Activated B cell treated with CpG ODN at 0.5 μM for 24 hours (primary cell): Measurements from ENCODE around the gene GPR155. TPM values are rescaled to one million over a fixed set of nuclear protein-coding genes. Genes with fewer than 3 reads are reported as not detected.
A peak's percentile ranks its signal among the peaks of the same experiment; 100 is the strongest.
"Not testable (repeated sequence)": the region's sequence is repeated elsewhere in the genome, so short reads cannot be mapped to it uniquely, and the experiment has no call there.

Source experiments
- ATAC-seq: fragments of 200-7000 bp; cut with Tn5 transposase; one replicate; pipeline ENCODE4 v1.10.0; 2021; ENCODE audit warnings: low read depth, mild to moderate bottlenecking, moderate library complexity
- CTCF ChIA-PET: fragments of 350-600 bp; sonication (Branson Sonifier 250); formaldehyde crosslinking; loops from one replicate; lab custom pipeline; 2021; ENCODE audit warnings: antibody characterized with exemption; lab: Charles Lee
- POLR2A ChIA-PET: fragments of 350-600 bp; sonication (Branson Sonifier 250); formaldehyde crosslinking; loops from one replicate; lab custom pipeline; 2021; ENCODE audit warnings: antibody characterized with exemption; lab: Charles Lee
- DNase-seq: peaks from one replicate; pipeline ENCODE4 v3.0.0; 2022
- H3K27ac Mint-ChIP-seq: one replicate; pipeline ENCODE4 v1.8.0; 2020; ENCODE audit warnings: mixed read lengths
- H3K27me3 Mint-ChIP-seq: one replicate; pipeline ENCODE4 v1.8.0; 2021; ENCODE audit warnings: mixed read lengths
- H3K36me3 Mint-ChIP-seq: one replicate; pipeline ENCODE4 v1.8.0; 2021; ENCODE audit warnings: low read depth, mixed read lengths
- H3K4me1 Mint-ChIP-seq: one replicate; pipeline ENCODE4 v1.8.0; 2021; ENCODE audit warnings: mixed read lengths
- H3K4me3 Mint-ChIP-seq: one replicate; pipeline ENCODE4 v1.8.0; 2020; ENCODE audit warnings: mild to moderate bottlenecking, mixed read lengths
- H3K9me3 Mint-ChIP-seq: one replicate; pipeline ENCODE4 v1.8.0; 2020; ENCODE audit warnings: mixed read lengths
- CTCF ChIP-seq: fragments of 200-600 bp; IDR thresholded peaks from one replicate; pipeline ENCODE4 v1.8.0; 2022; ENCODE audit warnings: antibody characterized with exemption, mild to moderate bottlenecking
- intact Hi-C: fragments of 100-400 bp; cut with micrococcal nuclease; formaldehyde crosslinking; loops from one replicate; pipeline ENCODE4 v1.15.1; 2024
- total RNA-seq: library from RNA; stranded (reverse); gene quantifications from 2 replicates; pipeline ENCODE4 v1.2.3, GENCODE V29; 2022

The GPR155 gene
- total RNA-seq, 1 donor from 2014 or later = 2.8 TPM

GRCh38 chr2:174487108-174487819 lies 435 bp upstream of the GPR155 start:
- ChIA-PET CTCF (interaction anchor here (0.8 to 0.9 kb wide), 2 partner anchors 24 to 200 kb away, joined by 3 to 5 read pairs; no protein-coding TSS in a partner anchor), POLR2A (interaction anchor here (0.7 to 2.2 kb wide), 9 partner anchors 10 to 147 kb away, joined by 3 to 12 read pairs (median 4); partner anchors contain the start of gene WIPF1)
- DNase-seq = peak; percentile 86
- TF ChIP-seq CTCF = no peak
- Mint-ChIP-seq H3K4me3 (peak overlapping the region; percentile 96), H3K4me1 (peaks cover 41% of the 10 kb centered on the region), H3K27ac (peak overlapping the region; percentile 93), H3K36me3 (peaks cover 6% of the 10 kb centered on the region), H3K9me3 (no peaks in the 10 kb centered on the region), H3K27me3 (no peaks in the 10 kb centered on the region)
- intact Hi-C loops = loop anchor here (1.0 to 5.0 kb wide), 11 partner anchors 24 to 1930 kb away; partner anchors contain the start of genes ATF2, OLA1, PDK1 and SCRN3
- peak; percentile 97 for ATAC-seq

- H3K4me1 Mint-ChIP-seq = peaks cover 31% of the 10 kb centered on the region
- no peaks in the 10 kb centered on the region for H3K27me3 Mint-ChIP-seq
- H3K36me3 Mint-ChIP-seq = peaks cover 6% of the 10 kb centered on the region
- intact Hi-C loops = loop anchor here (1.0 to 5.0 kb wide), 10 partner anchors 8 to 1929 kb away; partner anchors contain the start of genes OLA1, PDK1 and SP3
- peak overlapping the region; percentile 57 for H3K27ac Mint-ChIP-seq
- CTCF ChIA-PET = interaction anchor here (1.1 to 5.3 kb wide), 4 partner anchors 16 to 200 kb away, joined by 3 to 27 read pairs (median 3); no protein-coding TSS in a partner anchor
- H3K4me3 Mint-ChIP-seq = peak overlapping the region; percentile 96
- TF ChIP-seq CTCF = no peak
- H3K9me3 Mint-ChIP-seq = no peaks in the 10 kb centered on the region
- ATAC-seq (no peak), DNase-seq (peak; percentile 30)
- POLR2A ChIA-PET = interaction anchor here (0.8 to 2.2 kb wide), 7 partner anchors 10 to 148 kb away, joined by 3 to 12 read pairs (median 4); partner anchors contain the start of gene WIPF1
Measured at GRCh38 chr2:174485788-174486562, 854 bp downstream of the GPR155 start.

- H3K27me3 Mint-ChIP-seq, ATAC-seq, H3K27ac Mint-ChIP-seq, H3K4me3 Mint-ChIP-seq, DNase-seq, H3K36me3 Mint-ChIP-seq, H3K9me3 Mint-ChIP-seq: not testable (repeated sequence)
- H3K4me1 Mint-ChIP-seq = peaks cover 25% of the 10 kb centered on the region
- intact Hi-C loops = loop anchor here (5.0 kb wide), 3 partner anchors 238 to 448 kb away; partner anchors contain the start of gene OLA1
- ChIA-PET CTCF (interaction anchor here (1.3 to 5.3 kb wide), 3 partner anchors 22 to 149 kb away, joined by 3 to 27 read pairs (median 3); no protein-coding TSS in a partner anchor), POLR2A (interaction anchor here (0.6 to 1.0 kb wide), 2 partner anchors 37 to 109 kb away, joined by 3 read pairs; no protein-coding TSS in a partner anchor)
Measured at GRCh38 chr2:174485045-174485444, 1.8 kb downstream of the GPR155 start.

- ATAC-seq (no peak), DNase-seq (no peak)
- H3K36me3 Mint-ChIP-seq = peaks cover 6% of the 10 kb centered on the region
- ChIA-PET CTCF (interaction anchor here (1.3 to 5.3 kb wide), 3 partner anchors 22 to 150 kb away, joined by 3 to 27 read pairs (median 3); no protein-coding TSS in a partner anchor), POLR2A (interaction anchor here (0.6 kb wide), 1 partner anchor 38 kb away, joined by 3 read pairs; no protein-coding TSS in a partner anchor)
- no peaks in the 10 kb centered on the region for H3K27me3 Mint-ChIP-seq
- intact Hi-C loops = no loop called here
- peaks cover 20% of the 10 kb centered on the region for H3K4me1 Mint-ChIP-seq
- H3K4me3 Mint-ChIP-seq = no peak overlapping the region
- no peaks in the 10 kb centered on the region for H3K9me3 Mint-ChIP-seq
- no peak for TF ChIP-seq CTCF
- H3K27ac Mint-ChIP-seq = no peak overlapping the region
Measured at GRCh38 chr2:174484573-174484972, 2.3 kb downstream of the GPR155 start.

GRCh38 chr2:174482854-174483253 lies 4.0 kb downstream of the GPR155 start:
- H3K4me1 Mint-ChIP-seq = peaks cover 16% of the 10 kb centered on the region
- ChIA-PET POLR2A (no interaction called here), CTCF (interaction anchor here (5.3 kb wide), 1 partner anchor 20 kb away, joined by 27 read pairs; no protein-coding TSS in a partner anchor)
- H3K4me3 Mint-ChIP-seq = no peak overlapping the region
- ATAC-seq (no peak), DNase-seq (no peak)
- no peak for TF ChIP-seq CTCF
- H3K27me3 Mint-ChIP-seq = no peaks in the 10 kb centered on the region
- peaks cover 6% of the 10 kb centered on the region for H3K36me3 Mint-ChIP-seq
- intact Hi-C loops = no loop called here
- no peaks in the 10 kb centered on the region for H3K9me3 Mint-ChIP-seq
- no peak overlapping the region for H3K27ac Mint-ChIP-seq
